Measurements from ENCODE around the gene IL17RE. TPM values are rescaled to one million over a fixed set of nuclear protein-coding genes. Genes with fewer than 3 reads are reported as not detected.

IL17RE gene
- polyA plus RNA-seq, 3 donors = 0.27 TPM; not detected in 2

- intact Hi-C loops (cut with micrococcal nuclease) = no loop called here
- H3K36me3 Mint-ChIP-seq = no peaks in the 10 kb centered on the region
- TF ChIP-seq CTCF (IDR thresholded peaks at IDR 0.05) = peak; percentile 38
- no peak overlapping the region for H3K27ac ChIP-seq (ENCODE audit: low read depth in 1 of 2, low read length in 2 of 2)
- peak overlapping the region; percentile 91 for H2AFZ ChIP-seq (ENCODE audit: insufficient read depth, low read depth, low read length, poor library complexity, severe bottlenecking)
- peaks cover 25% of the 10 kb centered on the region for H3K4me1 Mint-ChIP-seq
- H3K79me2 ChIP-seq (ENCODE audit: insufficient read depth, low read length) = no peaks in the 10 kb centered on the region
- H3K27ac Mint-ChIP-seq = peak overlapping the region in 1 of 7 donors; percentile 13
- H3K4me1 ChIP-seq (ENCODE audit: control insufficient read depth in 1 of 2, insufficient read depth in 2 of 2, low read length in 2 of 2) = peaks cover 30 to 33% of the 10 kb centered on the region in 2 donors
- peak overlapping the region; percentile 83 for H3K4me2 ChIP-seq (replicated peaks; ENCODE audit: extremely low read depth, low read length, poor library complexity, severe bottlenecking)
- peak overlapping the region; percentile 32 to 73 (median 42) for H3K4me3 ChIP-seq (replicated peaks in 1 of 3; ENCODE audit: low read depth in 2 of 3, low read length in 3 of 3)
- H3K9me3 ChIP-seq (replicated peaks in 1 of 2; ENCODE audit: control insufficient read depth in 1 of 2, insufficient read depth in 1 of 2, low read length in 2 of 2) = no peaks in the 10 kb centered on the region
- DNase-seq = peak; percentile 32 to 38 (median 32)
- H3K4me3 Mint-ChIP-seq = peak overlapping the region; percentile 59 to 81
- H3K27me3 Mint-ChIP-seq (ENCODE audit: low read depth in 3 of 3) = peaks cover 2 to 6% (median 6%) of the 10 kb centered on the region in 3 donors
- WGBS (ENCODE audit: insufficient coverage) = 15% methylated on average over 45 of the region's 45 CpGs
- H4K20me1 ChIP-seq (ENCODE audit: insufficient read depth, low read length) = no peaks in the 10 kb centered on the region
- no peaks in the 10 kb centered on the region for H3K27me3 ChIP-seq (ENCODE audit: control insufficient read depth in 2 of 2, insufficient read depth in 2 of 2, low read length in 2 of 2)
- H3K9ac ChIP-seq (ENCODE audit: insufficient read depth, low read length, poor library complexity, severe bottlenecking) = peak overlapping the region; percentile 71
- peaks cover 0 to 2% (median 0%) of the 10 kb centered on the region in 7 donors for H3K9me3 Mint-ChIP-seq
- no peaks in the 10 kb centered on the region for H3K36me3 ChIP-seq (replicated peaks in 1 of 2; ENCODE audit: control insufficient read depth in 1 of 2, insufficient read depth in 2 of 2, low read length in 2 of 2)
Observed at GRCh38 chr3:9862391-9863057, 40.1 kb upstream of the IL17RE start.

GRCh38 chr3:9863058-9863772 is 39.4 kb upstream of the IL17RE start:
- no peaks in the 10 kb centered on the region for H3K9me3 ChIP-seq (replicated peaks in 1 of 2; ENCODE audit: control insufficient read depth in 1 of 2, insufficient read depth in 1 of 2, low read length in 2 of 2)
- H3K36me3 ChIP-seq (replicated peaks in 1 of 2; ENCODE audit: control insufficient read depth in 1 of 2, insufficient read depth in 2 of 2, low read length in 2 of 2) = no peaks in the 10 kb centered on the region
- no peaks in the 10 kb centered on the region for H3K36me3 Mint-ChIP-seq
- H3K27ac Mint-ChIP-seq = no peak overlapping the region
- H3K4me3 ChIP-seq (replicated peaks in 1 of 3; ENCODE audit: low read depth in 2 of 3, low read length in 3 of 3) = peak overlapping the region; percentile 32 to 73 (median 42)
- WGBS (ENCODE audit: insufficient coverage) = 72% methylated on average over 16 of the region's 22 CpGs
- H3K4me2 ChIP-seq (replicated peaks; ENCODE audit: extremely low read depth, low read length, poor library complexity, severe bottlenecking) = peak overlapping the region; percentile 83
- H4K20me1 ChIP-seq (ENCODE audit: insufficient read depth, low read length) = no peaks in the 10 kb centered on the region
- intact Hi-C loops (cut with micrococcal nuclease) = no loop called here
- H3K9ac ChIP-seq (ENCODE audit: insufficient read depth, low read length, poor library complexity, severe bottlenecking) = peak overlapping the region; percentile 71
- peak overlapping the region; percentile 91 for H2AFZ ChIP-seq (ENCODE audit: insufficient read depth, low read depth, low read length, poor library complexity, severe bottlenecking)
- H3K27ac ChIP-seq (ENCODE audit: low read depth in 1 of 2, low read length in 2 of 2) = no peak overlapping the region
- peaks cover 0 to 2% (median 0%) of the 10 kb centered on the region in 7 donors for H3K9me3 Mint-ChIP-seq
- H3K4me1 ChIP-seq (ENCODE audit: control insufficient read depth in 1 of 2, insufficient read depth in 2 of 2, low read length in 2 of 2) = peaks cover 30 to 33% of the 10 kb centered on the region in 2 donors
- H3K27me3 ChIP-seq (ENCODE audit: control insufficient read depth in 2 of 2, insufficient read depth in 2 of 2, low read length in 2 of 2) = no peaks in the 10 kb centered on the region
- peaks cover 25% of the 10 kb centered on the region for H3K4me1 Mint-ChIP-seq
- H3K27me3 Mint-ChIP-seq (ENCODE audit: low read depth in 3 of 3) = peaks cover 2 to 6% (median 6%) of the 10 kb centered on the region in 3 donors
- DNase-seq = no peak
- TF ChIP-seq CTCF (IDR thresholded peaks at IDR 0.05) = no peak
- peak overlapping the region; percentile 52 to 81 for H3K4me3 Mint-ChIP-seq
- no peaks in the 10 kb centered on the region for H3K79me2 ChIP-seq (ENCODE audit: insufficient read depth, low read length)
